SK-N-SH (cell line): ENCODE data around the gene GTF2F2.

Experiments
- FOXM1 ChIP-seq: IDR thresholded peaks from 2 replicates; pipeline ENCODE4 v1.4.0; 2012; ENCODE audit warnings: low read depth, mild to moderate bottlenecking
- RCOR1 ChIP-seq: fragments of 150-350 bp; IDR thresholded peaks from 2 replicates; pipeline ENCODE4 v1.6.1; 2017; ENCODE audit warnings: antibody characterized with exemption, low read length
- SIN3A ChIP-seq: IDR thresholded peaks from 2 replicates; pipeline ENCODE4 v1.6.1; 2012; ENCODE audit warnings: low read depth, mild to moderate bottlenecking, low read length, moderate library complexity, borderline replicate concordance
- YY1 ChIP-seq: IDR thresholded peaks from 2 replicates; pipeline ENCODE4 v1.4.0; 2012; ENCODE audit warnings: low read depth, mild to moderate bottlenecking
- TF ChIP-seq, protein P1 (sequence below): fragments of 200-600 bp; sonication (generic); IDR thresholded peaks from 2 replicates; pipeline ENCODE4 v1.6.1; 2017; ENCODE audit warnings: antibody characterized with exemption, mild to moderate bottlenecking, moderate library complexity
- TF ChIP-seq, protein P2 (sequence below): IDR thresholded peaks from 2 replicates; pipeline ENCODE4 v1.4.0; 2012; ENCODE audit warnings: low read depth

DNA sequence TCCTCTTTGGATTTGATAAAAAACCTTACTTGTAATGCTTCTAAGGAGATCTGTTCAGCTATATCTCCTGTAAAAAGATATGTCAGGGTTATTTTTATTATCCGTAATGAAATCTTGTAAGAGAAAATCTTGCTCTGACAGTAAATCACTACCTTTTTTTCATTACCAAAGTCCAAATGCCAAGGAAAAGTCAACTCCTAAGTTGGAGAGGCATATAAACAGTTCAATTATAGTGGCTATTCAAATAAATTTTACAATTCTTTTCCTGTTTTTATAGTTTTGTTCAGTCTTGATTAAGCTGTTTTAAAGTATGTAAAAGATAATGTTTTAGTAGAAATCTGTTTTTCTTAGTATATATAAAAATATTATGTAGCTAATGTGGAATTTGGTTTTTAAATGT lies 71.6 kb downstream of the GTF2F2 start:
- TF ChIP-seq SIN3A (no peak), RCOR1 (no peak), FOXM1 (no peak), YY1 (no peak)
- TF ChIP-seq, protein P1, sequence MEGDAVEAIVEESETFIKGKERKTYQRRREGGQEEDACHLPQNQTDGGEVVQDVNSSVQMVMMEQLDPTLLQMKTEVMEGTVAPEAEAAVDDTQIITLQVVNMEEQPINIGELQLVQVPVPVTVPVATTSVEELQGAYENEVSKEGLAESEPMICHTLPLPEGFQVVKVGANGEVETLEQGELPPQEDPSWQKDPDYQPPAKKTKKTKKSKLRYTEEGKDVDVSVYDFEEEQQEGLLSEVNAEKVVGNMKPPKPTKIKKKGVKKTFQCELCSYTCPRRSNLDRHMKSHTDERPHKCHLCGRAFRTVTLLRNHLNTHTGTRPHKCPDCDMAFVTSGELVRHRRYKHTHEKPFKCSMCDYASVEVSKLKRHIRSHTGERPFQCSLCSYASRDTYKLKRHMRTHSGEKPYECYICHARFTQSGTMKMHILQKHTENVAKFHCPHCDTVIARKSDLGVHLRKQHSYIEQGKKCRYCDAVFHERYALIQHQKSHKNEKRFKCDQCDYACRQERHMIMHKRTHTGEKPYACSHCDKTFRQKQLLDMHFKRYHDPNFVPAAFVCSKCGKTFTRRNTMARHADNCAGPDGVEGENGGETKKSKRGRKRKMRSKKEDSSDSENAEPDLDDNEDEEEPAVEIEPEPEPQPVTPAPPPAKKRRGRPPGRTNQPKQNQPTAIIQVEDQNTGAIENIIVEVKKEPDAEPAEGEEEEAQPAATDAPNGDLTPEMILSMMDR, result no peak
- TF ChIP-seq, protein P2, sequence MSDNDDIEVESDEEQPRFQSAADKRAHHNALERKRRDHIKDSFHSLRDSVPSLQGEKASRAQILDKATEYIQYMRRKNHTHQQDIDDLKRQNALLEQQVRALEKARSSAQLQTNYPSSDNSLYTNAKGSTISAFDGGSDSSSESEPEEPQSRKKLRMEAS, result no peak
